Measurements from ENCODE around the gene AK2. TPM values are rescaled to one million over a fixed set of nuclear protein-coding genes. Genes with fewer than 3 reads are reported as not detected.
A peak's percentile ranks its signal among the peaks of the same experiment; 100 is the strongest.

AK2 gene
- total and polyA plus RNA-seq, 2 donors (not counting 3 experiments of a cell fraction or from before 2014, with no cell fraction given): 107 to 134 TPM

- ChIA-PET POLR2A (no interaction called here), CTCF (interaction anchor here (0.9 to 2.0 kb wide), 2 partner anchors 9 to 45 kb away, joined by 6 to 7 read pairs; no protein-coding TSS in a partner anchor)
- H3K4me1 ChIP-seq (ENCODE audit: control insufficient read depth, extremely low read depth, insufficient read depth, low read length): peaks cover 20% of the 10 kb centered on the region
- H3K27ac ChIP-seq (ENCODE audit: insufficient read depth, low read depth, low read length): no peak overlapping the region
- H3K36me3 ChIP-seq (ENCODE audit: control insufficient read depth in 2 of 2, extremely low read depth in 1 of 2, insufficient read depth in 2 of 2, low read length in 2 of 2): no peaks in the 10 kb centered on the region
- H3K79me2 ChIP-seq (ENCODE audit: control insufficient read depth, insufficient read depth, low read length): peaks cover 63% of the 10 kb centered on the region
- H3K9me1 ChIP-seq (replicated peaks; ENCODE audit: control insufficient read depth, extremely low read depth, insufficient read depth, low read length): no peaks in the 10 kb centered on the region
- H3K27me3 ChIP-seq (ENCODE audit: control insufficient read depth in 2 of 2, insufficient read depth in 2 of 2, low read length in 2 of 2): no peaks in the 10 kb centered on the region
- peak; percentile 41 for DNase-seq (ENCODE audit: low read depth, low spot score)
- peak overlapping the region; percentile 89 for H3K4me2 ChIP-seq (ENCODE audit: insufficient read depth, low read length)
- no peaks in the 10 kb centered on the region for H4K20me1 ChIP-seq (replicated peaks; ENCODE audit: control insufficient read depth, extremely low read depth, insufficient read depth, low read length)
- H3K4me3 ChIP-seq (replicated peaks in 1 of 3; ENCODE audit: insufficient read depth in 1 of 3, low read depth in 1 of 3, low read length in 3 of 3): peak overlapping the region; percentile 73 to 98 (median 76)
- no peak for TF ChIP-seq JUN (IDR thresholded peaks at IDR 0.05; ENCODE audit: borderline replicate concordance, insufficient read depth, insufficient read length, low read depth)
- intact Hi-C loops (cut with micrococcal nuclease) (no loop called here), dilution Hi-C loops (cut with MboI; ENCODE audit: extremely low pct_ligation_motif_present, low sequenced_read_pairs) (no loop called here)
- peak; percentile 68 for FAIRE-seq
- H2AFZ ChIP-seq (ENCODE audit: low read depth, low read length): no peak overlapping the region
- H3K9me3 ChIP-seq (replicated peaks; ENCODE audit: control insufficient read depth, insufficient read depth, low read length): no peaks in the 10 kb centered on the region
- peak overlapping the region; percentile 8 for H3K9ac ChIP-seq (replicated peaks; ENCODE audit: extremely low read depth, insufficient read depth, low read length)
- no TSS peak for BruUV-seq (replicated peaks)
These were observed 74.3 kb downstream of the AK2 start for GRCh38 chr1:32962248-32962896.

DNA sequence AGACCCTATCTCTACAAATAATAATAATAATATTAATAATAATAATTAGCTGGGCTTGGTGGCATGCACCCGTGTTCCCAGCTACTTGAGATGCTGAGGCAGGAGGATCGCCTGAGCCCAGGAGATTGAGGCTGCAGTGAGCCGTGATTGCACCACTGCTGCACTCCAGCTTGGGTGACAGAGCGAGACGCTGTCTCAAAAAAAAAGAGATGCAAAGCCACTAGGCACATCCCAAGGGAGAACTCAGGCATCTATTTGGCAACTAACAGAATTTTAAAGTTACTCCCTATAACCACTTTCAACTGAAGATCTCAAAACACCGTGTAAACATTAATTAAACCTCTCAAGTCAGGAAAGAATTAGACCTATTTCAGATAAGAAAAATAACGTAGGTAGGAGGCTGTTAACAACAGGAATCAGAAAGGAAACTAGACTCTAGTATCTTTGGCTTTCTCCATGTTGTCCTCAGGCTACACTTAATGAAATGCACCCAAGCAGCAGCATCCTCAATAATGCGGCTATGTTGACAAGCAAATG lies 75.8 kb downstream of the AK2 start:
- H3K9me1 ChIP-seq (replicated peaks; ENCODE audit: control insufficient read depth, extremely low read depth, insufficient read depth, low read length): no peaks in the 10 kb centered on the region
- H3K27me3 ChIP-seq (ENCODE audit: control insufficient read depth in 2 of 2, insufficient read depth in 2 of 2, low read length in 2 of 2): no peaks in the 10 kb centered on the region
- peaks cover 77% of the 10 kb centered on the region for H3K79me2 ChIP-seq (ENCODE audit: control insufficient read depth, insufficient read depth, low read length)
- ChIA-PET POLR2A (no interaction called here), CTCF (interaction anchor here (1.0 to 2.0 kb wide), 6 partner anchors 7 to 94 kb away, joined by 3 to 6 read pairs (median 4); no protein-coding TSS in a partner anchor)
- no peak overlapping the region for H3K27ac ChIP-seq (ENCODE audit: insufficient read depth, low read depth, low read length)
- H3K9ac ChIP-seq (replicated peaks; ENCODE audit: extremely low read depth, insufficient read depth, low read length): no peak overlapping the region
- BruUV-seq (replicated peaks): no TSS peak
- no peaks in the 10 kb centered on the region for H3K9me3 ChIP-seq (replicated peaks; ENCODE audit: control insufficient read depth, insufficient read depth, low read length)
- no peaks in the 10 kb centered on the region for H3K36me3 ChIP-seq (ENCODE audit: control insufficient read depth in 2 of 2, extremely low read depth in 1 of 2, insufficient read depth in 2 of 2, low read length in 2 of 2)
- H3K4me3 ChIP-seq (replicated peaks in 1 of 3; ENCODE audit: insufficient read depth in 1 of 3, low read depth in 1 of 3, low read length in 3 of 3): no peak overlapping the region
- FAIRE-seq: peak; percentile 52
- peaks cover 20% of the 10 kb centered on the region for H3K4me1 ChIP-seq (ENCODE audit: control insufficient read depth, extremely low read depth, insufficient read depth, low read length)
- H2AFZ ChIP-seq (ENCODE audit: low read depth, low read length): no peak overlapping the region
- intact Hi-C loops (cut with micrococcal nuclease): no loop called here
- H3K4me2 ChIP-seq (ENCODE audit: insufficient read depth, low read length): no peak overlapping the region
- dilution Hi-C loops (cut with MboI; ENCODE audit: extremely low pct_ligation_motif_present, low sequenced_read_pairs): no loop called here
- no peaks in the 10 kb centered on the region for H4K20me1 ChIP-seq (replicated peaks; ENCODE audit: control insufficient read depth, extremely low read depth, insufficient read depth, low read length)
- TF ChIP-seq MYC (IDR thresholded peaks at IDR 0.05; ENCODE audit: low read depth, low read length) (no peak), GATA2 (IDR thresholded peaks at IDR 0.05; ENCODE audit: insufficient read depth, insufficient read length, low read depth, low read length) (no peak), MAX (IDR thresholded peaks at IDR 0.05; ENCODE audit: insufficient read depth, insufficient read length) (no peak), POLR2A (IDR thresholded peaks at IDR 0.05; ENCODE audit: low read depth, low read length) (no peak), EZH2 (IDR thresholded peaks at IDR 0.05; ENCODE audit: borderline replicate concordance, low read depth, low read length, severe bottlenecking) (no peak)
- no peak for DNase-seq (ENCODE audit: low read depth, low spot score)
